Adrenal gland (tissue), 12 donors: ENCODE data around the gene PMIS2. TPM values are rescaled to one million over a fixed set of nuclear protein-coding genes. Genes with fewer than 3 reads are reported as not detected.

Experiments used
- DNase-seq, 7 donors: peaks; one replicate each; pipeline ENCODE4 v3.0.0-alpha.2; 2019 to 2020
- H3K27ac ChIP-seq, 5 donors: fragments of 200-600 bp; sonication (generic) in 4 of 5; 1 replicate in 3 of 5; 2 replicates in 2 of 5; pipeline versions ENCODE4 v1.5.1 to v1.8.0; 2016 to 2020; ENCODE audit warnings: mild to moderate bottlenecking in 1 of 5
- H3K27me3 ChIP-seq: fragments of 200-600 bp; 2 replicates; pipeline ENCODE4 v1.8.0; 2021
- H3K36me3 ChIP-seq, 2 donors: fragments of 200-600 bp; replicated peaks in 1 of 2; 1 replicate in 1 of 2; 2 replicates in 1 of 2; pipeline versions ENCODE4 v1.5.1 to v1.8.0; 2018 to 2022
- H3K4me1 ChIP-seq, 2 donors: fragments of 200-600 bp; replicated peaks in 1 of 2; 1 replicate in 1 of 2; 2 replicates in 1 of 2; pipeline versions ENCODE4 v1.5.1 to v1.8.0; 2018 to 2021
- H3K4me3 ChIP-seq, 4 donors: fragments of 200-600 bp; sonication (generic) in 3 of 4; one replicate each; pipeline ENCODE4 v1.5.1; 2016 to 2018
- H3K9me3 ChIP-seq, 3 donors: fragments of 200-600 bp; sonication (generic) in 1 of 3; replicated peaks in 1 of 3; 1 replicate in 2 of 3; 2 replicates in 1 of 3; pipeline versions ENCODE4 v1.5.1 to v1.8.0; 2016 to 2021
- CTCF ChIP-seq, 6 experiments: fragments of 450-650 bp in 4 of 6; fragments of 200-600 bp in 2 of 6; sonication (generic) in 1 of 6; IDR thresholded peaks; 1 replicate in 5 of 6; 2 replicates in 1 of 6; pipeline versions ENCODE4 v1.5.1 to v1.8.0; 2016 to 2021; ENCODE audit warnings: antibody characterized with exemption in 6 of 6, mild to moderate bottlenecking in 2 of 6, moderate library complexity in 1 of 6
- POLR2A ChIP-seq, 2 donors: fragments of 450-650 bp; IDR thresholded peaks; one replicate each; pipeline ENCODE4 v1.6.1; 2017; ENCODE audit warnings: antibody characterized with exemption in 2 of 2, mild to moderate bottlenecking in 2 of 2, moderate library complexity in 1 of 2
- WGBS, 4 donors: extraction: QIAGEN DNeasy Blood & Tissue Kit in 2 of 4; methylation state at CpG; one replicate each; pipeline versions ENCODE4 v1.1.5 to v1.1.7; 2013 to 2017; 5-methylcytosine and 5-hydroxymethylcytosine counted together
- intact Hi-C, 2 donors: fragments of 100-400 bp; cut with DNase I; formaldehyde crosslinking; loops; one replicate each; pipeline versions ENCODE4 v1.14.1 to v1.15.0; 2022 to 2023
- polyA plus RNA-seq, 3 donors: library from polyadenylated mRNA; stranded (reverse); fragments of 200-250 nt in 2 of 3; fragments of 350-450 nt in 1 of 3; fragmentation: Illumina TruSeq in 1 of 3; extraction: RNeasy Lipid Tissue Mini Kit (QIAGEN cat#74804) in 1 of 3; gene quantifications; one replicate each; pipeline ENCODE4 v1.2.3, GENCODE V29; 2013 to 2014
- total RNA-seq, 9 donors: library from RNA; depleted of rRNA in 4 of 9; stranded (reverse); fragments of >200 nt in 4 of 9; fragments of 120-200 nt in 1 of 9; fragmentation: NEBNext Ultra II Directional in 1 of 9; extraction: Animal tissue kit (Norgen Biotek cat#: 25700) in 1 of 9; gene quantifications; one replicate each; pipeline versions ENCODE4 v1.1.0 to v1.2.4, GENCODE V29; 2013 to 2023
- donor health status: healthy with polysubstance abuse.
- donor health status: Bipolar disorder and iron deficiency.
- donor health status: DM: yes; HTN: yes; CAD: no.
- donor health status: DM: no; HTN: no; CAD: no.
- donor health status: DM: no; HTN: no; CAD: no.
- donor health status: DM: yes; HTN: yes; CAD: no.

PMIS2 gene
- total and polyA plus RNA-seq, 12 donors, result 0.61 to 0.81 TPM; not detected in 10

- peaks cover 7 to 9% of the 10 kb centered on the region in 2 donors for H3K4me1 ChIP-seq
- intact Hi-C loops, result no loop called here
- H3K4me3 ChIP-seq, result no peak overlapping the region
- WGBS, 4 donors, result 58 to 75% (median 68%) methylated on average over 6 to 13 of the region's 13 CpGs
- H3K36me3 ChIP-seq, result peaks cover 0 to 3% of the 10 kb centered on the region in 2 donors
- TF ChIP-seq CTCF (IDR thresholded peaks at IDR 0.05), result no peak
- no peak for TF ChIP-seq POLR2A (IDR thresholded peaks at IDR 0.05)
- H3K27ac ChIP-seq, result peak overlapping the region in 3 of 5 donors; percentile 46 to 84 (median 72)
- H3K9me3 ChIP-seq, result no peaks in the 10 kb centered on the region
- peak in 2 of 7 donors; percentile 20 to 23 for DNase-seq
- no peaks in the 10 kb centered on the region for H3K27me3 ChIP-seq
These were observed 33.2 kb upstream of the PMIS2 start for GRCh38 chr19:35552534-35553384.

DNA sequence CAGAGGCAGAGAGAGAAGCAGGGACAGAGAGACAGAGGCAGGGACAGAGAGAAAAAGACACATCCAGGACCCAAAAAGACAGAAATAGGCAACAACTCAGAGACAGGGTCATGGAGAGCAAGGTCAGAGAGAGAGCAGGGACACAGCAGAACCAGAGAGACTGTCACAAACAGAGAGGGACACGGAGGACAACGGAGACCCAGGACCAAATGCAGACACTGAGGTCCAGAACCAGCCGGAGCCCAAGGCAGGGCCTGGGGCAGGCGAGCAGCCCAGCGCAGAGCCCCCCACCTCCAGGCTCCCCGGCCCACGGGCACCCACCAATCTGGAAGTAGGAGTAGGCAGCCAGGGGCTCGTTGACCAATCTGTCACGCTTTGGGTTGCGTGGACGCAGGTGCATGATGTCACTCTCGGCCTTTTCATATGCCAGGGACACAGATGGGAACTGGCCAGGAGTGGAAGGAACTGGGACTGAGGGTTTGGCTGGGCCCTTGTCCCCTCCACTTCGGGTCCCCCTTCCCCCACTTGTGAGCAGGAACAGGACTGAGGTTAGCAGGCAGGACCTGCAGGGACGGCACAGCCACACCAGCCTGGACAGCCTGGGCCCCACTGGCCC lies 32.5 kb upstream of the PMIS2 start:
- WGBS, 4 donors, result 42 to 57% (median 52%) methylated on average over 4 to 14 of the region's 14 CpGs
- peak; percentile 47 to 70 (median 62) for DNase-seq
- intact Hi-C loops, result no loop called here
- H3K27me3 ChIP-seq, result no peaks in the 10 kb centered on the region
- H3K27ac ChIP-seq, result peak overlapping the region in 4 of 5 donors; percentile 26 to 84 (median 59)
- H3K9me3 ChIP-seq, result no peaks in the 10 kb centered on the region
- no peak for TF ChIP-seq POLR2A (IDR thresholded peaks at IDR 0.05)
- no peak for TF ChIP-seq CTCF (IDR thresholded peaks at IDR 0.05)
- H3K4me1 ChIP-seq, result peaks cover 13 to 14% of the 10 kb centered on the region in 2 donors
- no peak overlapping the region for H3K4me3 ChIP-seq
- no peaks in the 10 kb centered on the region for H3K36me3 ChIP-seq

DNA sequence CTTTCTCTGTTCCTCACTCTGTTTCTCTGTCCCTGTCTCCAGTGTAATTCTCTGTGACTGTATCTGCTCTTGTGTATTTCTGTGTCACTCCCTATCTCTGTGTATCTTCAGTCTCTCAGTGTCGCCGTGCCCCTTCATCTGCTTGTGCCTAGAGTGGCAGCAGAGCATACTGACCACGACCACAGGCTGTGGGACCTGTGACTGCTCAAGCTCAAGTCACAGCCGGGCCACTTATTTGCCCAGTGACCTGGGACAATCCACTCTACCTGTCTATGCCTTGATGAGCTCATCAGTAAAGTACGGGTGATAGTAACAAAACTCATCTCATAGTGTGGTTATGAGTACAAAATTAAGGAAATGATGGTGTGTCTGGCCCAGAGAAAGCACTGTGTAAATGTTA lies 31.9 kb upstream of the PMIS2 start:
- intact Hi-C loops, result no loop called here
- H3K27me3 ChIP-seq, result no peaks in the 10 kb centered on the region
- peaks cover 13 to 19% of the 10 kb centered on the region in 2 donors for H3K4me1 ChIP-seq
- peak overlapping the region in 2 of 5 donors; percentile 72 to 84 for H3K27ac ChIP-seq
- H3K4me3 ChIP-seq, result no peak overlapping the region
- no peaks in the 10 kb centered on the region for H3K36me3 ChIP-seq
- peak in 1 of 7 donors; percentile 16 for DNase-seq
- WGBS, 4 donors, result 67 to 75% (median 70%) methylated on average over 4 to 5 of the region's 5 CpGs
- no peaks in the 10 kb centered on the region for H3K9me3 ChIP-seq
- TF ChIP-seq POLR2A (IDR thresholded peaks at IDR 0.05) (no peak), CTCF (IDR thresholded peaks at IDR 0.05) (no peak)

GRCh38 chr19:35555301-35556005 lies 30.5 kb upstream of the PMIS2 start:
- H3K4me3 ChIP-seq, result no peak overlapping the region
- H3K27ac ChIP-seq, result no peak overlapping the region
- DNase-seq, result peak in 3 of 7 donors; percentile 14 to 30 (median 22)
- H3K4me1 ChIP-seq, result peaks cover 13 to 19% of the 10 kb centered on the region in 2 donors
- no peaks in the 10 kb centered on the region for H3K27me3 ChIP-seq
- 72 to 85% (median 80%) methylated on average over 10 to 30 of the region's 30 CpGs for WGBS, 4 donors
- intact Hi-C loops, result no loop called here
- TF ChIP-seq CTCF (IDR thresholded peaks at IDR 0.05) (peak in 4 of 6 experiments; percentile 12 to 18 (median 12)), POLR2A (IDR thresholded peaks at IDR 0.05) (no peak)
- H3K36me3 ChIP-seq, result no peaks in the 10 kb centered on the region
- no peaks in the 10 kb centered on the region for H3K9me3 ChIP-seq
